Activated CD4-positive, alpha-beta T cell treated with anti-CD3 and anti-CD28 coated beads, Interleukin-2, amount 50 U/mL, for 48 hours (primary cell): ENCODE results near the gene DNER.

Experiments
- DNase-seq, 2 experiments: peaks; one replicate each; pipeline ENCODE4 v3.0.0-alpha.2; 2020

DNER gene

DNA sequence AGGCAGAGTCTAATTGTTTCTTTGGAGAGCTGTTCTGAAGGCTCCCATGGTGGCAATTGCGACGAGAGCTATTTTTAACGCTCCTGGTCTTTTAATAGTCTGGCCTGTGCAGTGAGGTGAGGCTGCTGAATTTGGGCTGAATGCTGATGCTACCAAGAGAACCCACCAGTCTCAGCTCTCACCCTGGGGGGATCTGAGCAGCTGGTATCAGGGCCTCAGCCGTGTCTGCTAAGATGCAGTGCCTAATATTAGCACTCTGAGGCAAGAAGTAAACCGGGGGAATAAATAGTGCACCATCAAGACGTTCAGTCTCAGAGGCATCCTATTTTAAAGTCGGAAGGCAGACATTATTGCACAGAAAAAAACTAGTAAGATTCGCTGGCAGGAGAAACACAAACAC lies 228.5 kb downstream of the DNER start:
- no peak for DNase-seq

DNA sequence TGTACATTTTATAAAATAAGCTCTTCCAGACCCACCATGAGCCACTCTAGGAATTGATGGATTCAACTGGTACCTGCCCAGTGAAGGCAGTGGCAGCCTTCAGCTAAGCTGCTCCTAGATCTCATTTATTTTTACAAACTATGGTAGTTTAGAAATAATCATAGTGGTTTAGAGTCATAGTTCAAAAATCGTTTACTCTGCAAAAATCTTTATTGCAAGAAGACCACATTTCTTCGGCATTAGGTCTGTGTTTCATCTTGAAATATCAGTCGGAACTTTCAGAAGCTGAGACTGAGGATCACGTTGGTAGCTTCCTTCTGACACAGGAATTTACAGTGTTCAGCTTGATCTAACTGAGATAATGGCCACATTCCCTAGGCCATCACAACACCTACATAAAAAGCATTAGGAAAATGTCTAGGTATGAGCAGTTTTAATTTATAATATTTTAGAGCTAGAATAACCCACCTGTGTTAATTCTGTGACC lies 237.0 kb downstream of the DNER start:
- no peak for DNase-seq

DNA sequence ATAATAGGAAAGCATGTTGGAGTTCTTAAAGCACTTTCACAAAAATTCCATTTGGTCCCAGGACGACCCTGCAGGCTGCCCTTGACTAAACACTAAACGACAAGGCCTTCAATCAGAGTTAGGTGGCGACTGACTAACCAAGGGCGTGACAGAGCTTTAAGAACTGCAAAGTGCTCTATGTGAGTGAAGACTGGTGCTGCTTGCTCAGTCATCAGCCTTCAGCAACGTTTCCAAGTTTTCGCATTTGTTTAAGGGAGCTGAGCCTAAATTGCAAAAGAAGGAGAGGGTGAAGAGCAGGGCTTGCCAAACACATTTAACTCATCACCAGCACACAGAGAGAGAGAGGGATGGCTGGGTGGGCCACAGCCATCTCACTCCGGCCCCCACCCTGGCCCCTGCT lies 238.6 kb downstream of the DNER start:
- no peak for DNase-seq

DNA sequence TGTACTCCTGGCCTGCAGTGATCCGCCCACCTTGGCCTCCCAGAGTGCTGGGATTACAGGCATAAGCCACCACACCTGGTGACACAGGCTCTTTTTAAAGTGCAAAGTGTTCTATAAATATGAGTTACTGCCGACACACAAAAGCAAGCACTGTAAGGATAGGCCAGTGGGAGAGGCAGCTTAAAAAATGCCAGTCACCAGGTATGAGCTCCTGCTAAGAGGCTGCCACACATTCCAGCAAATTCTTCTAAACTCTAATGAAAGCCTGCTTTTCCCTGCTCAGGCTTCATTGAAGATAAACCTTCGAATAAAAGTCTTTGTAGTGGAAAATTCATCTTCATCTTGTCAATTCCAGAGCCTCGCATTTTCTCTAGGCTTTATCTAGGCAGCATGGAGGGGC lies 240.2 kb downstream of the DNER start:
- no peak for DNase-seq

DNA sequence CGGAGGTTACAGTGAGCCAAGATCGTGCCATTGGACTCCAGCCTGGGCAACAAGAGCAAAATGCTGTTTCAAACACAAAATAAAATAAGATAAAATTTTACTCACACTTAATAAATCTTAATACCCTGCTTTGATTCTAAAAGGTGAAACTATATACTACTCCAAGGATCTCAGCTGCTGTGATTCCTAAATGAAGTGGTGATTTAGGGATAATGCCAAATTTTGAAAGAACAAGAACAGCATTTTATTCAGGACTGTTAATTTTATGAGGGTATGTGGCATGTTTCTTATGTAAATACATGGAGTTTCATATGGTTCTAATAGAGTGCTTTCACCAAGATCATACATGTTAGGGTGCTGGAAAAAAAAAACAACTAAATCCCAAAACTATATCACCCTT lies 243.6 kb downstream of the DNER start:
- no peak for DNase-seq

DNA sequence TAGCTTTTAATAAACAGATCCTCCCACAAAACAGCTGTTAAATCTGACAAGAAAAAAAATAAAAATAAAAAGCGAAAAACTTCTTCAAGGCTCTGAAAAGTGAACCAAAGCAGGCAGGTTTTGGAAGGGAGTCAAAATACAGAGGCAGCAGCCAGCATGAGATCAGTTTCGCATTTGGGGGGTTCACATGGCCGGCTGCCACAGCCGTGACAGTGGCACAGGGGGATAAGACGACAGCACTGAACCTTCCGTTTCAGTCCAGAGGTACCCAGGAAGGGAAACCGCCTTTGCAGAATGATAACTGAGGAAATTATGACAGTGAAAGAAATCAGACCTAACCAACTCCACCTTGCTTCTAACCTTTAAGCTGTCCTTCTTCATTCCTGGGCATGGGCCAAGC lies 246.6 kb downstream of the DNER start:
- no peak for DNase-seq

DNA sequence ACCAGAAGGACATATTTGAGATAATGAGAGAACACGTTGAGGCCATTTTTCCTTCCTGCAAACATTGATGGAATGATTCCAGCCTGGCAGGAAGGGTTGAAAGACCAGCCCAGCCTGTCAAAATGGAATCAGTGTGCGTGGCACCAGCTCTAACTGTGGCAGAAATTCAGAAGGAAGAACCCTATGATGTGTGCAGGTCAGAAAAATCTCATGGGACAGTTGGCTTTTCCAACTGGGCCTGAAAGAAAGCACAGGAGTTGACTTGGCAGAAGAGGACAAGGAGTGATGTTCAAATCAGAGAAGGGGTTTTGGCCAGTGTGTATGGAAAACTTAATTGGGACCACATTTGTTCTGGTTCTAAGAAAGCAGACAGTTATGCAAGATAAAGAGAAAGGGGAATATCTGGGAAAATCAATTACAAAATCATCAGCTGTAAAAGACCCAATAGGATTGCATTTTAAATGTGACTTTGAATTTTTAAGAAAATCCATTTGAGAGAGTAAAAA lies 250.5 kb downstream of the DNER start:
- no peak for DNase-seq

DNA sequence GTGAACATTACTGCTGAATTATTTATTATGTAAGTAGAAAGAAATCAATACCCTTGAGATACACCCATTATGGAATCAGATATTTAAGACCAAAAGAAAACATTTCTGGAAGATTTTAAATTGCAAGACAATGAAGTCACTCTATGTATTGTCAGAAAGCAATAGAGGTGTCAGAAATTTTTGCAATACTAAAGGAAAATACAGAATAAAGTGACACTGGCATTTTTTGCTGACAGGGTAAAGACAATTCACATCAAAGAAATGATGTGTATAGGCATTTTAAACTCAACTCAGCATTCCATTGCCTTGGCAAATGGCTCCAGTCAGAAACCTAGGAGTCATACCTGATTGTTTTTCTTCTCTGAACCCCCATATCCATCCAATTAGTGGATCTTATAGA lies 252.2 kb downstream of the DNER start:
- no peak for DNase-seq

DNA sequence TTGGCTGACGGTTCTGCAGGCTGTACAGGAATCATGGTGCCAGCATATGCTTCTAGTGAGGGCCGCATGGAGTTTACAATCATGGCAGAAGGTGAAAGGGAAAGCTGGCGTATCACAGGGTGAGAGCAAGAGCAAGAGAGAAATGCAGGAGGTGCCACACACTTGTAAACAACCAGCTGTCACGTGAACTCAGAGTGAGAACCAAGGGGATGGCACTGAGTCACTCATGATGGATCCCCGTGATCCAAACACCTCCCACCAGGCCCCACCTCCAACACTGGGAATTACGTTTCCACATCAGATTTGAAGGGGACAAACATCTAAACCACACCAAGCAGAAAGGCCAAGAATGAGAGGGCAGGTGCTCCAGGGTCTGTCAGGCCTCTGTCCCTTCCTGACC lies 258.3 kb downstream of the DNER start:
- no peak for DNase-seq

DNA sequence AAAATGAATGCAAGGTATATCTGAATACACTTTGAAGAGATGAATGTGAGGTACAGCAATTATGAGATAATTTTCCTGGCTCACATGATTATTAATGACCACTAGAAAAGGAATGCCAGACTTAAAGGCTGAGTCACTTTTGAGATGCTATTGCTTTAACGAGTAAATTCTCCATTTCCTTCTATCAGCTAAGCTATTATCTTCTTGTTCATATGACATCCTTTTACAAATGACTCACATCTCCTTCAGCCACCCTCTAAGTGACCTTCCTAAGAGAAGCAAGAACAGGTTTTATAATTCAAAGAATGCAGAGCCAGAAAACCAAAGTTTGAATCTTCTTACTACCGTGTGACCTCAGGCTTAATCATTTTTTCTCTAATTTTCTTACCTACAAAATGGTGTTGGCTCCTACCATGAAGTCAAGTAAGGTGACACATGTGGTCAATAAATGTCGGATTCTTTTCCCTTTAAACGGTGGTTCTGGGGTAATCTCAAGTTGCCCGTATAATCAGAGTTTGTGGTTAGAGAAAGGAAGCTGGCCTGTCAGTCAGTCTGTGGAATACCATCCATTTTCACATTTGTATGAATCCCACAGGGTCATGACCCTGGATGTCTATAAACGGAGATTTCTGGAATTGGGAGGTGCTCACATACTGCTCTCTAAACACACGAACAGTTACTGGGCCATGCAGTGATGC lies 259.3 kb downstream of the DNER start:
- no peak for DNase-seq

DNA sequence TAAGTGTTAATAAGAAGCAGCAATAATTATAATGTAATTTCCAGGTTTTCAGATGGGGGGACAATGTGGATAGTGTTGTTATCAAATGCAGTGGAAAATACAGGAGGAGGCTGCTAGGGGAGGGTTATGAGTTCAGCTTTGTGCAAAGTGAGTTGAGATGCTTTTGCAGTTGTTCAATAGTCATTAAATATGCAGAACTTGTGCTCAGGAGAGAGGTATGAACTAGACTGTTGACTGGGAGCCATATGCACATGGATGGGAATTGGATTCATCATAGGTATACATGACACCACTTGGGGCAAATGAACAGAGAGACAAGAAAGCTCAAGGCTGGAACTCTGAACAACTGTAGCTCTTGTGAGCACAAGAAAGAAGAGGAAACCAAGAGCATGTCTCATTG lies 261.1 kb downstream of the DNER start:
- DNase-seq, result no peak

DNA sequence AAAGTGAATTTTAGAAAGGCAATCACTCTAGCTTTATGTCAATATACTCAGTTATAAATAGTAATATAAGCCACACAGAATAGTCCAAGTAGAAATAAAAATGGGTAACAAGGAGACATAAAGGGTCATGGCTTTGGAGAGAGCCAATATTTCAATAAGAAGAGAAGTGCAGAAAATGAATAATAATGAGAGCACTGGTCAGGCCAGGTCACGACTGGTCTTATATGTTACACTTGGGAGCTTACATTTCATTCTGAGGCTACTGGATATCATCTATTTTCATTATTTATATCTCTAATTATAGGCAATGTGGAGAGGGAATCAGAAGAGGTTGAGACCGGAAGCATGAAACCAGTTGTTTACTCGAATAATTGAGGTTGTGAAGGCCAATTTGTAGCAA lies 262.5 kb downstream of the DNER start:
- DNase-seq, result no peak

DNA sequence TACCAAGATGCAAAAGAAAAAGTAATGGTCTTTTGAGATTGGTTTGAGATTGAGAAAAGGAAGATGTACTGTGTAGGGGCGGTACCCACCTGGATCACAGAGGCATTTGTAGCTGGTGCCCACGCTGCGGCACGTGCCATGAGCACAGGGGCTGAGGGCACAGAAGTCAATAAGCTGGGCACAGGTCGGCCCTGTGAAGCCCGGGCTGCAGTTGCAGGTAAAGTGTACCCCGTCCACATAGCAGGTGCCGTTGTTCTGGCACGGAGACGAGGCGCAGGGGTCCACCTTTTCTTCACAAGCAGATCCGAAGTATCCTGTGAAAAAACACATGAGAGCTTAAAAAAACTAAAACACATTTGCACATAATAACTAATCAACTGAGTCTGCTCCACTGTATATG lies 267.1 kb downstream of the DNER start:
- no peak for DNase-seq

DNA sequence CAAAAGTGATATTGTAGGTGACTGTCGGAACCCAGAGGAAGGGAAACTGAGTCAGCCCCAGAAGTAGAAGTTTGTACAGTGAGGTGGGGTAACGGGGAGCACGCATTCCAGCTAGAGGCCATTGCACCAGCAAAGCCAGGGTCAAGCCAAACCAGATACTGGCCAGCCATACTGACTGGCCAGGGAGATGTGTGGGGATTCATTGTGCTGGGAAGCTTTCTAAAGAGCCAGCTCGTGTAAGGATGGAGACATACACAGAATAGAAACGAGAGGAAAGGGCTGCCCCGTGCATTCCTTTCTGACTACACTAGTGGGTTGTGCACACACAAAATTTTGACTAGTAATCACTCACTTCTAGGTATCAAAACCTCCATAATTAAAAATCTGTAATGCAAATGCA lies 268.0 kb downstream of the DNER start:
- no peak for DNase-seq

DNA sequence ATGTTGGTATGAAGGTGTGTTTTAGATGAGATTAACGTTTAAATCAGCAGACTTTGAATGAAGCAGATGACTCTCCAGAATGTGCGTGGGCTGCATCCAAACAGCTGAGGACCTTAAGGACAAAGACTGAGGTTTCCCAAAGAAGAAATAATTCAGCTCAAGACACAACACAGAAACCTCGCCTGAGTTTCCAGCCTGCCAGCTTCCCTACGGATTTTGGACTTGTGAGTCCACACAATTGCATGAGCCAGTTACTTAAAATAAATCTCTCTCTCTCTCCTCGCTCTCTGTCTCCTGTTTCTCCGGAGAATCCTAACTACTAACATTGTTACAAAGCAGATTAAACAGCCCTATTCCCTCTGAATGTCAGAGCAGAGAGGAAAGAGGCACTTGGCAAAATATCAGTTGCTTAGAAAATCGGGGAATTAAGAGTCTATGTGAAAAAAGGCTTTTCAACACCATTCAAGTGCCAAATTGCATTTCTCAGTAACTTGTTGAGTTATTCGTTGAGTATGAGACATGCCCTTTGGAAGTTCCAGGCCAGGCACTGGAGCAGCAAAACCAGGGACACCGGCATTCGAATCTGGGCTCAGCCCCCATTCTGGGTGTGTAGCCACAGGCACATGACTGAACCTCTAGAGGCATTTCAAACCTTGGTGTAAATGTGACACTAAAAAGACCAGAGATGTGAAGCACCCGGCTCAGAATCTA lies 268.7 kb downstream of the DNER start:
- DNase-seq, result no peak

DNA sequence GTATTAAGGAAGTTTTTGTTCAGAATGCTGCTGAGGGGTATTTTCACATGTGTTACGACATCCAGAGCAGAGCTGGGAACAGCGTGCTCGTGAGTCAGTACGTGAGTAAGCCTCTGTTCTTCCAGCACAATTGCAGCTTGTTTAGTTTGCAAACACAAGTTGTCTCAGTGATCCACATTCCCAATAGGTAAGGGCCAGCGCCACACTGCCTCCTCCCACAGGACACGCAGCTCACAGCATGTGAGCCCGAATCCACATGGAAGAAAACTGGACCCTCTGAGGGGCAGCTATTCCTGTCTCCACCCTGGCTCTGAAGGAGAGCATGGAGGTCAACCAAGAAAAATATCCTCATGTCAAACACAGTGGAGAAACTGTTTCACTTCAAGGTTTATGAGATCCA lies 269.3 kb downstream of the DNER start:
- no peak for DNase-seq

DNA sequence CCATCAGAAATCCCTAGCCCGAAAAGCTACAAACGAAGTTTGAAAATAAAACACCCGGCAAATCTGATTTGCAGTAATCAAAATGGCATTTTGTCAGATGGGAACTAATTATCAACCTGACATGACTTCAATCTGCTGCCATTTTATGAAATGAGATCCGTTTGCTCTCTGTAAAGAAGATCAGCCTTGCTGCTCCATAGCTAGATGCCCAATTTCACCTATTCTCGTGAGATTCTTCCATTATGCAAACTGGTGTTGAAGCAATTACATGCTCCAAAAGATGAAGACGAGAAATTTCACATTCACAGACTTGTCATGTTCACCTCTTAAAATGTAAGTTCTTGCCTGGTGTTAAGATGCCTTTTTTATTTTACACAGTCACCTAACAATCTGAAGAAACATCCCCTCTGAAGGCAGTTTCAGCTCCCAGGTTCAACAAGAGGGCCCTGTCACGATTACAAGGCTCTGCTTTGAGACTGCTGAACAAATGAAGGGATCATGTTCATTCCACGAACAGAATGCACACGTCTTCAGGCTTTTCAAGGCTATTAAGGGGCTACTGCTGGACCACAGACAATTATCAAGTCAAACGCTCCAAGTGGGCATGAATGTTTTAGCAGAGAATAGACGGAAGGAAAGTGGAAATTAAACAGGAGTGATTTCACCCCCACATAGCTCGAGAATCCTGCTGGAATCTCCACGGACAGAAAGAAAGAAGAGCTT lies 270.6 kb downstream of the DNER start:
- DNase-seq, result no peak

DNA sequence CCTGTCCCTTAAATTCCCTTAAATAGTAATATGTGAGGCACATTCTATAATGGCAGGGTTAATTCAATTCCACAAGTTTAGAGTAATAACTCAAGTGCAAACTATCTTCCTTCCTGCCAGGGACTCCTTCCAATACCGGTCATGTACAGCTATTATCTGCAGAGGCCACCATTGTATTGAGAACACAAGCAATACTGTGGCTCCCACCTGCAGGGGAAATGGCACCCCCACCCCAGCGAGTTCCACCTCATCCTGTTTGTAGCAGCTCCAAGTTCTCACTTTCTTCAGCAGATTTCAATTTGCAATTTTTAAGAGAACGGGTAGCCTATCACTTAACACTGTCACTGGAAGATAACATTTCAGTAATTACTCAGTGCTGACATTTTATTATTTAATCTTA lies 271.2 kb downstream of the DNER start:
- no peak for DNase-seq

DNA sequence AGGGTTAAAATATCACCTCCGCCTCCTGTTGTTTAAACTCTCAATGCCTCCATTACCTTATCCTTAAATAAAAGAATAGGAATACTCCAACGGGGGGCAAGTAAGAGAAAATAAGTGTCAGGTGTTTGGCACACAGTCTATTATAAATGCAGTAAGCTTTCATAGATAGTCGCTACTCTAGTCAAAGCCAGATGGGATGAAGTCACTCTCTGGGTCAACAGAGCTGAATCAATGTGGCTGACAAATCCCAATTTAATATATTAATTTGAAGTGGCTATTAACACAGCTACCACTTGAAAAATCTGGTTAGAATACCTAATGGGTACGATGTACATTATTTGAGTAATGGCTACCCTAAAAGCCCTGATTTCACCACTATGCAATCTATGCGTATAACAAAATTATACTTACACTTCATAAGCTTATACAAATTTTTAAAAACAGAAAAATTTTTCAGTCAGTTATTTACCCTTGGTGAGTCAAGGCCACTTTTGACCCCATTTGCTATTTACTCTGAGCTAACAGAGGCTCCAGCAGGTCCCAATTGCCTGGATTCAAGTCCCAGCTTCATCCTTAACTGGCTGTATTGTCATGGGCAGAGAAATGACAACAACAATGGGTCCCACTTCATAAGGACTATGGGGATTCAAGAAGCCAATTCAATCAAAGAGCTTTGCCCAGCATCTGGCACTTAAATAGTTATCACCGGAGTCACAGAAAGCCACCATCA lies 275.8 kb downstream of the DNER start:
- DNase-seq, result no peak

DNA sequence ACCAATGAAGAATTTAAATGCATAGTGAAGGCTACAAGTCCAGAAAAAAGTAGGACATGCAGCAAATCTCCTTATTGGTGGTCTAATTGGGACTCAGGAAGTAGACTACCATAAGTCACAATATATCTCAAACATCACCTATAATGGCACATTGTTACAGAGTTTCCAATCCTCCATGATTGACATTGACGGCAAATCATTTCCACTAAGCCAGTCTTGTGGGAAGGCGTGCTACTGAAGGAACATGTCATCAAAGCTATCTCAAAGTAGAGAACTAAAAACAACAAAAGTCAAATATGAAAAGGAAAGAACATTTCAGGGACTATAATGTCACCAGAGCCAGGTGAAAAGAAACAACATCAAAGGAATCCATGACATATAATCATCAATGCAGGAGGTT lies 276.9 kb downstream of the DNER start:
- DNase-seq, result no peak

DNA sequence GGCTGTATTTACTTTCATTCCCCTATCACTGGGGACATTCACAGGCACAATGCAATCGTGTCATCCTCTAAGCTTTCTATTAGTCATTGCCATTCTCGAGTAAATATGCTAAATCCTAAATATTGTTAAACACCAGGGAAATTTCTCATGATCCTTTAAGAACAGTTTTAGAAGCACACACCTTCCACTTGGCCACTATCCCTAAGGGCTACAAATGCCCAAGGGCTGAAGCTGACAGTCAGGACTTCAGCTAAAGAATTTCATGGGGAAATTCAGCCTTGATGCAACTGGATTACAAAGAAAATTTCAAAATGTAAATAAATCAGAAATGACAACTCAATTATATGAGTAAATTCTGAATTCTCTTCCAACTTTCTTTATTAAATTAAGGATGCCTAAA lies 280.2 kb downstream of the DNER start:
- DNase-seq, result no peak

DNA sequence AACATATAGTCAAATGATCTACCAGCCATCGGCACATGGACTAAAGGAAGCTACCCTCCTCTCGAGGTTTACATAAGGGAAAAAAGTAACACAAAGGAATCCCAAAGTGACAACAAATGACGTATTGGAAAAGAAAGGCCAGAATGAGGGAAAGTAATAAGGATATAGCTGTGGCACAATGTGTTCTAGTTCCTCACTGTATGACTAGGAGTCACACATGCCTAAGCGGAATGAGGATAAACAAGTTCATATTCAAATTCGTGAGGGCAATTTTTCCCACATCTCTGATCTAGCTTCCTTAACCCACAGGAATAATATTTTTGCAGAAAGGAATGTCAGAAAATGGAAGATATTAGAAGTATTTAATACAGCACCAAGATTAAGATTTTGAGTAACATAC lies 281.0 kb downstream of the DNER start:
- no peak for DNase-seq

DNA sequence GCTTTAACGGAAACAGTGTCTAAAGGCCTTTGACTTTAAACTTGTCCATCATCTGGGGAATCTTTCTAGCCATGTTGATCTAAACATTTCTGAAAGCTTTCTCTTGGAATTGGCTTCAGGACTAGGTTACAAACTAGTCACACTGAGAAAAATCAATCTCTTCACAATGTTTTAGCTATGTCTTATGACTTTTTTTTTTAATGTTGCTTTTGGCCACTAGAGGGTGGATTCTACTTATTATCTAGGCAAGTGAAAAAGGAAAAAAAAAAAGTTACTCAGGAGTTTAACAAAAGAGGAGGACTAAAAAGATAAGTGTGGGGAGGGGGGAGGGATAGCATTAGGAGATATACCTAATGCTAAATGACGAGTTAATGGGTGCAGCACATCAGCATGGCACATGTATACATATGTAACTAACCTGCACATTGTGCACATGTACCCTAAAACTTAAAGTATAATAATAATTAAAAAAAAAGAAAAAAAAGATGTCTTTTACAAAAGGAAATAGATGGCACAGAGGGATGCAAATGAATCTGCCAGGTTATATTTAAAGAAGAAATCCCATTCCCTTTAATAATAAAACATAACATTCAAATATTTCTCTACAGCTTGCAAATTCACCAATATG lies 282.9 kb downstream of the DNER start:
- no peak for DNase-seq
